Endothelial cell of umbilical vein (primary cell): Measurements from ENCODE around the gene SAMD14.

Experiments
- EZH2 ChIP-seq: IDR thresholded peaks from 2 replicates; pipeline ENCODE4 v1.6.1; 2012; ENCODE audit warnings: borderline replicate concordance, low read depth, mild to moderate bottlenecking, moderate library complexity, low read length, inconsistent platforms; ENCODE audit not compliant: severe bottlenecking
- FOS ChIP-seq: IDR thresholded peaks from 2 replicates; pipeline ENCODE4 v1.6.1; 2011; ENCODE audit warnings: mild to moderate bottlenecking, low read length, moderate library complexity, borderline replicate concordance; ENCODE audit not compliant: insufficient read depth
- GATA2 ChIP-seq: IDR thresholded peaks from 2 replicates; pipeline ENCODE4 v1.7.0; 2011; ENCODE audit warnings: low read depth, mild to moderate bottlenecking, moderate library complexity, mixed read lengths, low read length; ENCODE audit not compliant: insufficient read length, insufficient read depth
- JUN ChIP-seq: IDR thresholded peaks from 2 replicates; pipeline ENCODE4 v1.6.1; 2011; ENCODE audit warnings: borderline replicate concordance, low read depth; ENCODE audit not compliant: insufficient read length, insufficient read depth
- MYC ChIP-seq: IDR thresholded peaks from one replicate; pipeline ENCODE4 v1.6.1; 2011; ENCODE audit warnings: mild to moderate bottlenecking, low read depth, low read length
- POLR2A ChIP-seq: IDR thresholded peaks from 2 replicates; pipeline ENCODE4 v1.6.1; 2012; ENCODE audit warnings: low read depth, mild to moderate bottlenecking, control low read depth, low read length
- POLR2AphosphoS5 ChIP-seq: IDR thresholded peaks from 2 replicates; pipeline ENCODE4 v1.6.1; 2012; ENCODE audit warnings: low read depth, mild to moderate bottlenecking, control low read depth, low read length, moderate library complexity; ENCODE audit not compliant: insufficient read depth
- TF ChIP-seq, protein P1 (sequence below), 2 donors: IDR thresholded peaks; 1 replicate in 1 of 2; 2 replicates in 1 of 2; pipeline ENCODE4 v1.5.1; 2011; ENCODE audit warnings: low read length in 2 of 2, mild to moderate bottlenecking in 2 of 2, moderate library complexity in 2 of 2, control low read depth in 1 of 2, inconsistent platforms in 1 of 2, low read depth in 1 of 2; ENCODE audit not compliant: insufficient read depth in 1 of 2; ENCODE audit errors: extremely low read depth in 1 of 2
- TF ChIP-seq, protein P2 (sequence below): IDR thresholded peaks from 2 replicates; pipeline ENCODE4 v1.6.1; 2011; ENCODE audit not compliant: insufficient read depth, insufficient read length

DNA sequence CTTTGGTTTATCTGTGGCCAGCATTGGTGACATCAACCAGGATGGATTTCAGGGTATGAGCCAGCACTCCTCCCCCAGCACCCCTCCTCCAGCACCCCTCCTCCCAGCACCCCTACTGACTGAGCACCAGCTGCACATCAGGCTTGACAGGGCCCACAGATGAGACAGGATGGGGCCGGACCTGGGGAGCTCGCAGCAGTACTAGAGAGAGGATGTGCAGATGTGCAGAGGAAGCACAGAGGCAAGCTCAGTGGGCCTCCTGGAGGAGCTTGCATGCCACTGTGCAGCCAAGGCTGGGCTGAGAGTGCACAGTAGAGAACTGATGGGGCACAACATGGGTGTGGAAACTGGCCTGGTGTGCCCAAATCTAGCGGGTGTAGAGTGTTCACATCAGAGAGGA is 57.8 kb downstream of the SAMD14 start:
- TF ChIP-seq, protein P1, sequence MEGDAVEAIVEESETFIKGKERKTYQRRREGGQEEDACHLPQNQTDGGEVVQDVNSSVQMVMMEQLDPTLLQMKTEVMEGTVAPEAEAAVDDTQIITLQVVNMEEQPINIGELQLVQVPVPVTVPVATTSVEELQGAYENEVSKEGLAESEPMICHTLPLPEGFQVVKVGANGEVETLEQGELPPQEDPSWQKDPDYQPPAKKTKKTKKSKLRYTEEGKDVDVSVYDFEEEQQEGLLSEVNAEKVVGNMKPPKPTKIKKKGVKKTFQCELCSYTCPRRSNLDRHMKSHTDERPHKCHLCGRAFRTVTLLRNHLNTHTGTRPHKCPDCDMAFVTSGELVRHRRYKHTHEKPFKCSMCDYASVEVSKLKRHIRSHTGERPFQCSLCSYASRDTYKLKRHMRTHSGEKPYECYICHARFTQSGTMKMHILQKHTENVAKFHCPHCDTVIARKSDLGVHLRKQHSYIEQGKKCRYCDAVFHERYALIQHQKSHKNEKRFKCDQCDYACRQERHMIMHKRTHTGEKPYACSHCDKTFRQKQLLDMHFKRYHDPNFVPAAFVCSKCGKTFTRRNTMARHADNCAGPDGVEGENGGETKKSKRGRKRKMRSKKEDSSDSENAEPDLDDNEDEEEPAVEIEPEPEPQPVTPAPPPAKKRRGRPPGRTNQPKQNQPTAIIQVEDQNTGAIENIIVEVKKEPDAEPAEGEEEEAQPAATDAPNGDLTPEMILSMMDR (IDR thresholded peaks at IDR 0.05; ENCODE audit: extremely low read depth in 1 of 2, insufficient read depth in 1 of 2, low read depth in 1 of 2, low read length in 2 of 2): no peak
- TF ChIP-seq POLR2A (no peak), POLR2AphosphoS5 (no peak), EZH2 (no peak), JUN (no peak), FOS (no peak), GATA2 (no peak), MYC (no peak)
- TF ChIP-seq, protein P2, sequence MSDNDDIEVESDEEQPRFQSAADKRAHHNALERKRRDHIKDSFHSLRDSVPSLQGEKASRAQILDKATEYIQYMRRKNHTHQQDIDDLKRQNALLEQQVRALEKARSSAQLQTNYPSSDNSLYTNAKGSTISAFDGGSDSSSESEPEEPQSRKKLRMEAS: no peak
